ENCODE data around the gene MUCL3. TPM values are rescaled to one million over a fixed set of nuclear protein-coding genes. Genes with fewer than 3 reads are reported as not detected.

Gene MUCL3
- total RNA-seq, 2 donors from 2014 or later: 13.8 TPM; not detected in 1

- H3K27me3 ChIP-seq (replicated peaks; ENCODE audit: insufficient read depth): no peaks in the 10 kb centered on the region
- DNase-seq (ENCODE audit: low spot score): no peak
- no peak for TF ChIP-seq CTCF (IDR thresholded peaks at IDR 0.05)
- no peak overlapping the region for H3K27ac ChIP-seq
- no peaks in the 10 kb centered on the region for H3K36me3 ChIP-seq
- no peak overlapping the region for H3K4me3 ChIP-seq
- H3K4me1 ChIP-seq (ENCODE audit: control insufficient read depth in 1 of 2, low read depth in 2 of 2): no peaks in the 10 kb centered on the region
- H3K9me3 ChIP-seq: no peaks in the 10 kb centered on the region
- ATAC-seq (ENCODE audit: insufficient number of reproducible peaks, low FRiP score, low read depth): no peak
Measured at GRCh38 chr6:30960907-30961673, 20.3 kb downstream of the MUCL3 start.

GRCh38 chr6:30962716-30963115 is 21.9 kb downstream of the MUCL3 start:
- Histone ChIP-seq H3K4me3 (no peak overlapping the region), H3K4me1 (ENCODE audit: control insufficient read depth in 1 of 2, low read depth in 2 of 2) (no peaks in the 10 kb centered on the region), H3K36me3 (no peaks in the 10 kb centered on the region), H3K27me3 (replicated peaks; ENCODE audit: insufficient read depth) (no peaks in the 10 kb centered on the region), H3K9me3 (no peaks in the 10 kb centered on the region), H3K27ac (no peak overlapping the region)
- no peak for DNase-seq (ENCODE audit: low spot score)
- ATAC-seq (ENCODE audit: insufficient number of reproducible peaks, low FRiP score, low read depth): no peak
- no peak for TF ChIP-seq CTCF (IDR thresholded peaks at IDR 0.05)

- Histone ChIP-seq H3K9me3 (no peaks in the 10 kb centered on the region), H3K4me3 (no peak overlapping the region), H3K27me3 (replicated peaks; ENCODE audit: insufficient read depth) (no peaks in the 10 kb centered on the region), H3K4me1 (ENCODE audit: control insufficient read depth in 1 of 2, low read depth in 2 of 2) (no peaks in the 10 kb centered on the region), H3K27ac (no peak overlapping the region), H3K36me3 (no peaks in the 10 kb centered on the region)
- DNase-seq (ENCODE audit: low spot score): no peak
- TF ChIP-seq CTCF (IDR thresholded peaks at IDR 0.05): no peak
- no peak for ATAC-seq (ENCODE audit: insufficient number of reproducible peaks, low FRiP score, low read depth)
Measured at GRCh38 chr6:30963641-30964040, 22.9 kb downstream of the MUCL3 start.

GRCh38 chr6:30964075-30964474 is 23.3 kb downstream of the MUCL3 start:
- ATAC-seq (ENCODE audit: insufficient number of reproducible peaks, low FRiP score, low read depth) (no peak), DNase-seq (ENCODE audit: low spot score) (no peak)
- no peaks in the 10 kb centered on the region for H3K27me3 ChIP-seq (replicated peaks; ENCODE audit: insufficient read depth)
- H3K4me1 ChIP-seq (ENCODE audit: control insufficient read depth in 1 of 2, low read depth in 2 of 2): no peaks in the 10 kb centered on the region
- H3K9me3 ChIP-seq: no peaks in the 10 kb centered on the region
- H3K36me3 ChIP-seq: no peaks in the 10 kb centered on the region
- no peak overlapping the region for H3K27ac ChIP-seq
- H3K4me3 ChIP-seq: no peak overlapping the region
- no peak for TF ChIP-seq CTCF (IDR thresholded peaks at IDR 0.05)

- no peaks in the 10 kb centered on the region for H3K9me3 ChIP-seq
- ATAC-seq (ENCODE audit: insufficient number of reproducible peaks, low FRiP score, low read depth) (no peak), DNase-seq (ENCODE audit: low spot score) (no peak)
- no peaks in the 10 kb centered on the region for H3K4me1 ChIP-seq (ENCODE audit: control insufficient read depth in 1 of 2, low read depth in 2 of 2)
- TF ChIP-seq CTCF (IDR thresholded peaks at IDR 0.05): no peak
- H3K27me3 ChIP-seq (replicated peaks; ENCODE audit: insufficient read depth): no peaks in the 10 kb centered on the region
- no peak overlapping the region for H3K4me3 ChIP-seq
- no peak overlapping the region for H3K27ac ChIP-seq
- no peaks in the 10 kb centered on the region for H3K36me3 ChIP-seq
Measured at GRCh38 chr6:30965140-30965601, 24.4 kb downstream of the MUCL3 start.
